GM19099 (cell line): ENCODE data around the gene SELENOI.

Source experiments
- POLR2A ChIP-seq: IDR thresholded peaks from 3 replicates; pipeline ENCODE4 v1.6.1; 2011; ENCODE audit warnings: low read depth; ENCODE audit not compliant: insufficient read length; ENCODE audit errors: extremely low read depth

Gene SELENOI

GRCh38 chr2:26423750-26424149 is 77.8 kb downstream of the SELENOI start:
- TF ChIP-seq POLR2A: no peak

DNA sequence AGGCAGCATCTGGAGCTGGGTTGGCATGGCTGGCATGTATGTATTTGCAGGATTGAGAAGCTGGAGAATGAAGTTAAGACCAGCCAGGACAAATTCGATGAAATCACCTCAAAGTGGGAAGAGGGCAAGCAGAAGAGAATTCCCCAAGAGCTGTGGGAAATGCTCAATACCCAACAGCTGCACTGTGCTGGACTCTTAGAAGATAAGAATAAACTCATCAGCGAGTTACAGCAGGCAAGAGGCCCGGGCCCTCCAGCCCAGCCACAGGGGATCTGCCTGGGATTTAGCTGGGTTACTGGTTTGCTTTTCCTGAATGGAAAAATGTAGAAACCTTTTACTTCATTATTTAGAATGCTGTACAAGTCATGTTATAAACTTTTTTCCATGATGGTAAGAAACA is 78.3 kb downstream of the SELENOI start:
- TF ChIP-seq POLR2A: no peak

GRCh38 chr2:26428846-26429245 is 82.9 kb downstream of the SELENOI start:
- TF ChIP-seq POLR2A: no peak

- TF ChIP-seq POLR2A: no peak
Measured at GRCh38 chr2:26429779-26430578, 84.0 kb downstream of the SELENOI start.

GRCh38 chr2:26430826-26431225 is 84.9 kb downstream of the SELENOI start:
- TF ChIP-seq POLR2A: no peak

- no peak for TF ChIP-seq POLR2A
Measured at GRCh38 chr2:26432363-26432762, 86.4 kb downstream of the SELENOI start.

DNA sequence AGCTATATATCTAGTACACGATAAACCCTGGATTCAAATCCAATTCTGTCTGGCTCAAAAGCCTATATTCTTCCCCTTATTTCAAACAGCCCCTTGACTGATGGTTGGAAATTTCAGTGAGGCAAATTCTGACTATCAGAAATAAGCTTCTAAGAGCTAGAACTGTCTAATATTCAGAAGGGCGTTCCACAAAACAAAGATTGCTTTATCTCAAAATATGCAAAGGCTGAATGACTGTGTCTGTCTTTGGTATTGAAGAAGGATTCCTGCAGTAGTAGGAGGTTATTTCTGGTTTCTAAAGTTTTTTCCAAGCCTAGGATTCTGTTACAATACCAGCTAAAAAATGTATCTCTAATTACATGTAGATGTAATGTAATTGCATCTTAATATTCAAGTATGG is 86.9 kb downstream of the SELENOI start:
- TF ChIP-seq POLR2A: no peak

DNA sequence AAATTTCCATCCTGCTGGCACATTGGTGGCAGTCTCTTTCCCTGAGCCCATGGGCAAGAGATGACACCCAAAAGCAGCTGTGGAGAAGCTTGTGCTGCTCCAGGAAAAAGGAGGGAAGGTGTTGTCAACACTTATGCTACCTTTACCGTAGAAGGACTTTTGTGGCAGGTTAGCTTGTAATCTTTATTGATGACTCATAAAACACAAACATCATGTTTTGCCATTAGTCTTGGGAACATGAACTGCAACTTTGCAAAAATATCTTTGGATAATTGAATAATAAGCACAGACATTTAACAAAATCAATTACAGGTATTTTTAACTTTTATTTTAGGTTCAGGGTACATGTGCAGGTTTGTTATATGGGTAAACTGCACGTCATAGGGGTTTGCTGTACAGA is 89.2 kb downstream of the SELENOI start:
- TF ChIP-seq POLR2A: no peak

DNA sequence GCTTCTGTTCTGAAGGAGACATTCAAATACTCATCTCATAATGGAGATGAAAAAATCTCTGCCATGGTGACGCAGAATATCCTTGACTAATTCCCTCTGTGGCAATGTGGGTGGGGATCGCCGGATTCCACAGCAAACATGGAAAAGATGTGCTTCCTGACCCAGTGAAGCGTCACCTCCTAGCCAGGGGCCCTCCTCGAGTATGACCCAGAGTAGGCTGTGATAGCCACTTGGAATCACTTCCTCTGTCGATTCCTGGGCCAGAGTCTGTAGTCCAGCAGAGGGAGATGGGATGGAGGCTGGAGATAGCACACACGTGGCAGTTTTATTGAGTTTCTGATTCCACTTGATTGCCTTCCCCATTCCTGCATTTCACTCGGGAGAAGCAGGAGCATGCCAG is 92.6 kb downstream of the SELENOI start:
- TF ChIP-seq POLR2A: no peak

GRCh38 chr2:26438926-26439325 is 93.0 kb downstream of the SELENOI start:
- no peak for TF ChIP-seq POLR2A

DNA sequence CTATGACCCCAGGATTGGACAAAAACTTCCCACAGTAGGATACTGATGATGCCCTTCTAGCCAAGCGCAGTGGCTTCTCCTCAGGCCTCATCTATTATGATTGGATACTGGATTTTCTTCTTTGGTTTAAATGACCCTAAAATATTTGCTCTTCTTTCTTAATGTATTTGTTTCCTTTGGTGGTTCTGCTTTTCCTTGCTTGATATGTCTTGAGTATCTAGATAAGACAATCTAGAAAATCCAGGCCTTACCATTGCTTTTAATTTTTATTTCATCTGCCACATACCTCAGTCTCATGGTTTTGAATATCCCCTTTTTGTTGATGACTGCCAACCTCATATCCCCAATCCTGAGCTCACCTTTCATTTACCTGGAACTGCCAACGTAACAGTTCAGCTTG is 96.4 kb downstream of the SELENOI start:
- no peak for TF ChIP-seq POLR2A

- TF ChIP-seq POLR2A: no peak
Measured at GRCh38 chr2:26442707-26443106, 96.8 kb downstream of the SELENOI start.

- no peak for TF ChIP-seq POLR2A
Measured at GRCh38 chr2:26444236-26444635, 98.3 kb downstream of the SELENOI start.
